GM12801 (cell line): ENCODE measurements around the gene MDM4.

Source experiments
- CTCF ChIP-seq: IDR thresholded peaks from one replicate; pipeline ENCODE4 v1.5.1; 2011; ENCODE audit warnings: control low read depth; ENCODE audit not compliant: insufficient read length; ENCODE audit errors: extremely low read depth

MDM4 gene

GRCh38 chr1:204494281-204495077 lies 21.7 kb upstream of the MDM4 start, which contains the start of gene PIK3C2B:
Gene PIK3C2B (minus strand): TSS chr1:204494805. CDS start chr1:204469802, 25,003 bp downstream.
- TF ChIP-seq CTCF: no peak

- no peak for TF ChIP-seq CTCF
These were observed 21.0 kb upstream of the MDM4 start for GRCh38 chr1:204495078-204495753.

GRCh38 chr1:204495777-204496176 lies 20.4 kb upstream of the MDM4 start:
- no peak for TF ChIP-seq CTCF

- no peak for TF ChIP-seq CTCF
These were observed 17.2 kb upstream of the MDM4 start for GRCh38 chr1:204498981-204499380.

GRCh38 chr1:204499511-204500468 lies 16.4 kb upstream of the MDM4 start:
- TF ChIP-seq CTCF: no peak

- no peak for TF ChIP-seq CTCF
These were observed 14.0 kb upstream of the MDM4 start for GRCh38 chr1:204502241-204502640.
